Measurements from ENCODE around the gene ADGRV1.
"Not testable (repeated sequence)": the region's sequence is repeated elsewhere in the genome, so short reads cannot be mapped to it uniquely, and the experiment has no call there.

The ADGRV1 gene

DNA sequence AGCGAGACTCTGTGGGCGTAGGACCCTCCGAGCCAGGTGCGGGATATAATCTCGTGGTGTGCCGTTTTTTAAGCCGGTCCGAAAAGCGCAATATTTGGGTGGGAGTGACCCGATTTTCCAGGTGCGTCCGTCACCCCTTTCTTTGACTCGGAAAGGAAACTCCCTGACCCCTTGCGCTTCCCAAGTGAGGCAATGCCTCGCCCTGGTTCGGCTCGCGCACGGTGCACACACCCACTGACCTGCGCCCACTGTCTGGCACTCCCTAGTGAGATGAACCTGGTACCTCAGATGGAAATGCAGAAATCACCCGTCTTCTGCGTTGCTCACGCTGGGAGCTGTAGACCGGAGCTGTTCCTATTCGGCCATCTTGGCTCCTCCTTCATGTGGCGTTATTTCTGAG is 263.5 kb downstream of the ADGRV1 start:
- not testable (repeated sequence) for DNase-seq

GRCh38 chr5:90824436-90824835 is 265.8 kb downstream of the ADGRV1 start:
- DNase-seq = no peak

GRCh38 chr5:90830058-90830457 is 271.5 kb downstream of the ADGRV1 start:
- DNase-seq = no peak

DNA sequence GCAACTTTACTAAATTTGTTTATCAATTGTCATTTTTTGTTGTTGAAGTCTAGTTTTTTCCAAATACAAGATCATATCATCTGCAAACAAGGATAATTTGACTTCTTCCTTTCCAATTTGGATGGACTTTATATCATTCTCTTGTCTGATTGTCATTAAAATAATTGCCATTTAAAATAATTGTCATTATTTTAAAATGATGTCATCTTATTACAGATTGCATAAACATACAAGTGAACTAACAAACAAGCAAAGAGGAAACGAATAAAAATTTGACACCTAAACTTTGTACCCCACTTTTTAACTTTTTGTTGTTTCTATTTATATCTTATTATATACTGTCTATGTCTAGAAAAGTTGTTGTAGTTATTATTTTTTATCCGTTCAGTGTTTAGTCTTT is 275.2 kb downstream of the ADGRV1 start:
- DNase-seq = no peak

- DNase-seq = no peak
These were observed 276.1 kb downstream of the ADGRV1 start for GRCh38 chr5:90834711-90835110.

GRCh38 chr5:90843443-90843842 is 284.8 kb downstream of the ADGRV1 start:
- DNase-seq = peak; percentile 53

- DNase-seq = no peak
These were observed 286.3 kb downstream of the ADGRV1 start for GRCh38 chr5:90844931-90845330.

- no peak for DNase-seq
These were observed 287.3 kb downstream of the ADGRV1 start for GRCh38 chr5:90845723-90846554.

DNA sequence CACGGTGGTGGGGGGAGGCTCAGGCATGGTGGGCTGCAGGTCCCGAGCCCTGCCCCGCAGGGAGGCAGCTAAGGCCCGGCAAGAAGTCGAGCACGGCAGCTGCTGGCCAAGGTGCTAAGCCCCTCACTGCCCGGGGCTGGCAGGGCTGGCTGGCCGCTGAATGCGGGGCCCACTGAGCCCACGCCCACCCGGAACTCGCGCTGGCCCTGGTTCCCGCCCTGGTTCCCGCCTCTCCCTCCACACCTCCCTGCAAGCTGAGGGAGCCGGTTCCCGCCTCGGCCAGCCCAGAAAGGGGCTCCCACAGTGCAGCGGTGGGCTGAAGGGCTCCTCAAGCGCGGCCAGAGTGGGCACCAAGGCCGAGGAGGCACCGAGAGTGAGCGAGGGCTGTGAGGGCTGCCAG is 289.0 kb downstream of the ADGRV1 start:
- not testable (repeated sequence) for DNase-seq

- DNase-seq = no peak
These were observed 291.3 kb downstream of the ADGRV1 start for GRCh38 chr5:90849939-90850338.

- DNase-seq = no peak
These were observed 293.9 kb downstream of the ADGRV1 start for GRCh38 chr5:90852531-90852930.

DNA sequence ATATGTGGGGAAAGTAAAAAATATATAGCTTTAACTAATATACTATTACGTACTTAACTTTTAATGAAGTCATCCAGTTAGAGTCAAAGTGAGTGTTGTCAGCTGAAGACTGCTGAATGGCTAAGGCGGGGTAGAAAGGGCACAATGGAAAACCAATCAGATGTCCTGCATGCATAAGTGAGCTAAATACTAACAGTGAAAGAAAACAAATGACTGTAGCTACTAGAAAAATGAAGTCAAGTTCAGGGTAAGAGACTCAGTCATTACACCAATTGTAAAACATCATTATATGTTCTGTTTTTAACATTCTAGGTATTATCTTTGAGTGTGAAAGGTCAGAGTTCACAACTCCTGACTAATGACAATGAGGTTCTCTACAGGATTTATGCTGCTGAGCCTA is 295.2 kb downstream of the ADGRV1 start:
- DNase-seq = no peak

- DNase-seq = no peak
These were observed 295.6 kb downstream of the ADGRV1 start for GRCh38 chr5:90854169-90854568.

DNA sequence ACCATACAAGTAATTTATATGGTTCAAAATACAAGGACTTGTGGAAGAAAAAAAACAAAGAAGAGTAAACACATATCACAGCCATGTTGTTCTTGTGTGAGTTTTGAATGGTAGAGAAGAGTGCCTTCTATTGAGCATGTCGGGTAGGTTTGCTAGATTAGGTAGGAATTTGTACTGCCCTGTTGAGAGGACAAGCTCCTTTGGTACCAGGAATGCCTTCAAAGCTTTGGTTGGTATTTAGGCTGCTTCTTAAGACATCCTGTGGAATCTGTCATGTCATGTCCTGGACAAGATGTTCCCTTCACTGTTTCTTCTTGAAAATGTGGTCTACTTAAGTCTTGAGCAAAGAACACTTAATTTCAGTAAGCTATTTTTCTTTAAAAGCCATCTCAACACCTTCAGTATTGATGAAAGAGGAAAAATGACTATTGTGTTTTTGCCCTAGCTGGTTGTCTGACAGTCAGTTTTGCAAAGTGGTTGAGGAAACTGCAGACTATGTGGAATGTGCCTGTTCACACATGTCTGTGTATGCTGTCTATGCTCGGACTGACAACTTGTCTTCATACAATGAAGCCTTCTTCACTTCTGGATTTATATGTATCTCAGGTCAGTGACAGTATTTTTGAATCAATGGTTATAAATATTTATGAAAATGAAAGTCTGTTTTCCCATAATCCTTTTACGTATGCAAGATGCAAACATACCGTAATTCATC is 296.9 kb downstream of the ADGRV1 start:
- DNase-seq = no peak

DNA sequence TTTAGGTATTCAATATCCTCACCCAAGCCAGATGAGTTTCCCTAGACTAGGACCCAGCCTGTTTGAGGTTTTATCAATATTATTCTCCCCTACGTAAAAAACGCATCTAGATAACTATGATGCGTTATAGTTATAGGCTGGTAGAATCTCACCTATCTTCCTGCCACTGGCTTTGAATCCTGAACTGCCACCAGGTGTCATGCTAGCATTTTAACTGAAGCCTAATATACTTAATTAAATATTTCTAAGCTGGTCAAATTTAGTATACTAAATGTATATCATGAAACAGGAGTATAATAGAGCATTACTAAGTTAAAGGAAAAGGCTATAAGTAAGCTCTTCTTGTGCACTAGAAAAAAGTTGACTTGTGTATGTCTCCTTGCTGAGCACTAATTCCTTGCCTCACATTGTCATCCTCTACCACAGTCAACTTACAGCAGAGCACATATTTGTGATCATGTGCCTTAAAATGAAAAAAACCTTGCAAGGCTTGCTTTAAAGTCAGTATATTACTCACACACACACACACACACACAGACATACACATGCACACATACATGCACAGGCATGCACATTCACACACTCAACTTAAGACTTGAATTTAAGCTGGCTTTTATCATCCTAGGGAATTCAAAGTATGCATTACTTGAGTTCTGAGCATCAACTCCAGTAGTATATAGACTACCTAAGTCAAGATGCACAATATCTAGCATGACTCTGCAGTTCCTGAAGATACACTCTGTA is 303.4 kb downstream of the ADGRV1 start:
- no peak for DNase-seq

DNA sequence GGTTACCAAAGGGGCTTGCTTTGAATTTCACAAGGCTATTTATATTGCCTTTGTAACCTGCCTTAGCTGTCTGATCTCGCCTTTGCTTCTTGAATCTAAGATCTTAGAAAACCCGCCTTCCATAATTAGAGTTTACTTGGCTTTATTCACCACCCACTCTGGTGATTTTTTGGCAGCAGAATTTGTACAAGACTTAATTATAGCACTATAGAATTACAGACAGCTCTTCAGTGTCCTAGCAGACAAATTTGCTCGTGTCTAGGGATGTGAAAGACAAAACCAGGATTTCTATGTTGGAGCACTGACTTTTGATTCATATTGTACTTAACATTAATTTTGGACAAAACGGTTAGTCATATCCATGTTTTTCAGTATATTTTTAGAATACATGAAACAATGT is 306.6 kb downstream of the ADGRV1 start:
- DNase-seq = no peak

DNA sequence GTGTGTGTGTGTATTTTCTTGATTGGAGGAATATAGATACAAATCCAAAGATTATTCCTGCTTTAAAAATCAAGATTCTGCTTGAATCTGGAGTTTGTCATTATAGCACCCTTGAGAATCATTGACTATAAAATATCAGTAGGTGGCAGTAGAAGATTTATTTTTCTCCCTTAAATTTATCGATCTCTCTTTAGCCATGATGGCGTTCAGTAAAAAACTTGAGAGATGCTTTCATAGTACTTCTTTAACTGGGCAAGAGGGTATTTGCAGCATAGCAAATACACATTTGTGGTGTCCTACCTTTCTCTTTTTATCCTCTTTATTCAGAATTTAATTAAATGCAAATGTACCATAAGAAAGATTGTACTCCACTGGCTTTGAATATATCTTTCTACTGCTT is 307.7 kb downstream of the ADGRV1 start:
- peak; percentile 26 for DNase-seq

GRCh38 chr5:90866915-90867731 is 308.5 kb downstream of the ADGRV1 start:
- no peak for DNase-seq

- no peak for DNase-seq
These were observed 310.2 kb downstream of the ADGRV1 start for GRCh38 chr5:90868799-90869198.

GRCh38 chr5:90871391-90871991 is 312.9 kb downstream of the ADGRV1 start:
- no peak for DNase-seq

- DNase-seq = peak; percentile 43
These were observed 314.5 kb downstream of the ADGRV1 start for GRCh38 chr5:90873033-90873517.

- no peak for DNase-seq
These were observed 315.5 kb downstream of the ADGRV1 start for GRCh38 chr5:90874066-90874465.
